Adrenal gland (tissue), 5 donors: Measurements from ENCODE around the gene PRPF19.

Experiments used
- CTCF ChIP-seq, 6 experiments: fragments of 450-650 bp in 4 of 6; fragments of 200-600 bp in 2 of 6; sonication (generic) in 1 of 6; IDR thresholded peaks; 1 replicate in 5 of 6; 2 replicates in 1 of 6; pipeline versions ENCODE4 v1.5.1 to v1.8.0; 2016 to 2021; ENCODE audit warnings: antibody characterized with exemption in 6 of 6, mild to moderate bottlenecking in 2 of 6, moderate library complexity in 1 of 6
- POLR2A ChIP-seq, 2 donors: fragments of 450-650 bp; IDR thresholded peaks; one replicate each; pipeline ENCODE4 v1.6.1; 2017; ENCODE audit warnings: antibody characterized with exemption in 2 of 2, mild to moderate bottlenecking in 2 of 2, moderate library complexity in 1 of 2
- donor health status: DM: no; HTN: no; CAD: no.

- TF ChIP-seq CTCF (IDR thresholded peaks at IDR 0.05) (no peak), POLR2A (IDR thresholded peaks at IDR 0.05) (no peak)
These were observed 33.5 kb upstream of the PRPF19 start for GRCh38 chr11:60939855-60940254.
